Trophoblast cell (in vitro differentiated cells and primary cell): ENCODE data around the gene ZBTB44.
A peak's percentile ranks its signal among the peaks of the same experiment; 100 is the strongest.

Experiments used
- DNase-seq, 2 donors: peaks; one replicate each; pipeline ENCODE4 v3.0.0-alpha.2; 2016
- H2AFZ ChIP-seq: 2 replicates; pipeline ENCODE4 v1.6.1; 2013; ENCODE audit warnings: low read length, moderate library complexity, mild to moderate bottlenecking; ENCODE audit not compliant: insufficient read depth, poor library complexity
- H2AK5ac ChIP-seq: 2 replicates; pipeline ENCODE4 v1.6.1; 2013; ENCODE audit warnings: mild to moderate bottlenecking, low read length
- H2BK120ac ChIP-seq: 2 replicates; pipeline ENCODE4 v1.6.1; 2013; ENCODE audit warnings: low read length, mild to moderate bottlenecking, moderate library complexity; ENCODE audit not compliant: insufficient read depth, poor library complexity
- H2BK12ac ChIP-seq: 2 replicates; pipeline ENCODE4 v1.6.1; 2013; ENCODE audit warnings: mild to moderate bottlenecking, low read length, moderate library complexity
- H2BK5ac ChIP-seq: 2 replicates; pipeline ENCODE4 v1.6.1; 2013; ENCODE audit warnings: low read length, low read depth, moderate library complexity, mild to moderate bottlenecking; ENCODE audit not compliant: poor library complexity
- H3K14ac ChIP-seq: 2 replicates; pipeline ENCODE4 v1.6.1; 2013; ENCODE audit warnings: mild to moderate bottlenecking, low read length
- H3K18ac ChIP-seq: 2 replicates; pipeline ENCODE4 v1.6.1; 2013; ENCODE audit warnings: mild to moderate bottlenecking, low read length
- H3K23ac ChIP-seq: 2 replicates; pipeline ENCODE4 v1.6.1; 2013; ENCODE audit warnings: low read length
- H3K27ac ChIP-seq: 2 replicates; pipeline ENCODE4 v1.5.1; 2013; ENCODE audit warnings: low read depth, mild to moderate bottlenecking, inconsistent platforms, low read length, moderate library complexity
- H3K27me3 ChIP-seq: 2 replicates; pipeline ENCODE4 v1.6.1; 2013; ENCODE audit warnings: inconsistent platforms, mild to moderate bottlenecking, low read length, moderate library complexity; ENCODE audit not compliant: insufficient read depth
- H3K36me3 ChIP-seq, 2 experiments: 1 replicate in 1 of 2; 2 replicates in 1 of 2; pipeline ENCODE4 v1.6.1; 2013; ENCODE audit warnings: low read length in 2 of 2, mild to moderate bottlenecking in 2 of 2, moderate library complexity in 1 of 2; ENCODE audit not compliant: insufficient read depth in 2 of 2, control insufficient read depth in 1 of 2
- H3K4ac ChIP-seq: 2 replicates; pipeline ENCODE4 v1.6.1; 2013; ENCODE audit warnings: low read depth, mild to moderate bottlenecking, low read length, moderate library complexity
- H3K4me1 ChIP-seq, 2 experiments: 1 replicate in 1 of 2; 2 replicates in 1 of 2; pipeline ENCODE4 v1.6.1; 2013; ENCODE audit warnings: low read length in 2 of 2, mild to moderate bottlenecking in 2 of 2, moderate library complexity in 1 of 2; ENCODE audit not compliant: insufficient read depth in 2 of 2, control insufficient read depth in 1 of 2
- H3K4me2 ChIP-seq: 2 replicates; pipeline ENCODE4 v1.6.1; 2013; ENCODE audit warnings: inconsistent platforms, mild to moderate bottlenecking, low read length, moderate library complexity
- H3K4me3 ChIP-seq: 2 replicates; pipeline ENCODE4 v1.5.1; 2013; ENCODE audit warnings: mild to moderate bottlenecking, low read depth, low read length, inconsistent platforms
- H3K79me1 ChIP-seq: one replicate; pipeline ENCODE4 v1.6.1; 2013; ENCODE audit warnings: low read length
- H3K79me2 ChIP-seq: 2 replicates; pipeline ENCODE4 v1.6.1; 2013; ENCODE audit warnings: low read length, mild to moderate bottlenecking; ENCODE audit not compliant: control insufficient read depth, insufficient read depth, poor library complexity
- H3K9ac ChIP-seq: 2 replicates; pipeline ENCODE4 v1.6.1; 2013; ENCODE audit warnings: mild to moderate bottlenecking, low read length
- H3K9me3 ChIP-seq: 2 replicates; pipeline ENCODE4 v1.6.1; 2013; ENCODE audit warnings: low read depth, mild to moderate bottlenecking, control low read depth, inconsistent platforms, low read length; ENCODE audit not compliant: insufficient read depth
- H4K12ac ChIP-seq: 2 replicates; pipeline ENCODE4 v1.6.1; 2013; ENCODE audit warnings: low read depth, mild to moderate bottlenecking, low read length, moderate library complexity
- H4K8ac ChIP-seq: 2 replicates; pipeline ENCODE4 v1.6.1; 2013; ENCODE audit warnings: low read depth, mild to moderate bottlenecking, low read length, moderate library complexity
- H4K91ac ChIP-seq: one replicate; pipeline ENCODE4 v1.6.1; 2013; ENCODE audit warnings: low read depth, mild to moderate bottlenecking, low read length, moderate library complexity
- WGBS: extraction: QIAGEN DNeasy Blood & Tissue Kit; methylation state at CpG from one replicate; pipeline ENCODE4 v1.1.7; 2013; ENCODE audit warnings: missing lambda C conversion rate; ENCODE audit not compliant: insufficient read length, insufficient coverage; ENCODE audit errors: extremely low coverage; 5-methylcytosine and 5-hydroxymethylcytosine counted together

Gene ZBTB44

DNA sequence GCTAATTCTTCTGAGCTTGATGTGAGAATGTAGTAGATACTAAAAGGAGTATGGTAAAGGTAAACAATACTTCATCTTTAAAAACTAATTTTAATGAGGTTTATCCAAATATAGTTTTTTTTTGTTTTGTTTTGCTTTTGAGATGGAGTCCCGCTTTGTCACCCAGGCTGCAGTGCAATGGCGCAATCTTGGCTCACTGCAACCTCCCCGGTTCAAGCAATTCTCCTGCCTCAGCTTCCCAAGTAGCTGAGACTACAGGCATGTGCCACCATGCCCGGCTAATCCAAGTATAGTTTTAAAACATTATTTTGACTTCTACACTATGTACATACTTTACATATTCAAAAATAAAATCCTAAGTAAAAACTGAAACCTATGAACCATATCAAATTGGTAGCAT, 4.1 kb downstream of the ZBTB44 start:
- no CpG with 5 or more reads among the region's 4 CpGs for WGBS
- Histone ChIP-seq H4K12ac (no peak overlapping the region), H4K91ac (no peak overlapping the region), H3K4me2 (no peak overlapping the region), H3K4me3 (no peak overlapping the region), H2BK120ac (no peak overlapping the region), H3K14ac (no peak overlapping the region), H2BK12ac (no peak overlapping the region), H3K23ac (no peak overlapping the region), H3K27me3 (no peaks in the 10 kb centered on the region), H3K79me1 (peaks cover 11% of the 10 kb centered on the region), H2AK5ac (no peak overlapping the region), H2AFZ (no peak overlapping the region), H3K9me3 (peaks cover 2% of the 10 kb centered on the region), H2BK5ac (no peak overlapping the region), H3K79me2 (peaks cover 7% of the 10 kb centered on the region), H3K9ac (no peak overlapping the region), H3K4me1 (peaks cover 7 to 11% of the 10 kb centered on the region in 2 experiments), H3K36me3 (no peaks in the 10 kb centered on the region), H3K18ac (no peak overlapping the region), H3K27ac (no peak overlapping the region), H3K4ac (no peak overlapping the region), H4K8ac (no peak overlapping the region)
- DNase-seq: no peak

DNA sequence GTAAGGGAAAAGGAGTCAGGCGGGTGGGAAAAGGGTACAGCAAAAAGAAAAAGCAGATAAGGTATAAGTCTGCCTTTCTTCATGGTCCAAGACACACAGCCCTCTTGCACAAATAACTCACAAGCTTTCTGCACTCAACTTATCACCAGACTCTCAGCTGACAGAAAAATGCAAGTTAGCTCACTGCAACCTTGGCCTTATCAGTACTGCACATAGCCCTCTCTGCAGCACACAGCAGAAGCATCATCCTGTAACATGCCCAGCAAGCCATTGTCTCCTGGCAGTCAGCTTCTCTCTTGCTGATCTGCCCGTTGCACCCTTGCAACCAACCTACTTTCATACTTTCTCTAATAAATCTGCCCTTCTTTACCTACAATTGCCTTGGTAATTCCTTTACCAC, 5.8 kb downstream of the ZBTB44 start:
- Histone ChIP-seq H3K14ac (no peak overlapping the region), H2BK12ac (no peak overlapping the region), H3K23ac (no peak overlapping the region), H2BK5ac (no peak overlapping the region), H3K36me3 (no peaks in the 10 kb centered on the region), H3K9me3 (peaks cover 2% of the 10 kb centered on the region), H3K27ac (no peak overlapping the region), H3K79me1 (peaks cover under 1% of the 10 kb centered on the region), H3K4me1 (peaks cover 0 to 4% of the 10 kb centered on the region in 2 experiments), H2AFZ (no peak overlapping the region), H3K79me2 (peaks cover under 1% of the 10 kb centered on the region), H3K27me3 (no peaks in the 10 kb centered on the region), H4K12ac (no peak overlapping the region), H4K91ac (no peak overlapping the region), H2BK120ac (no peak overlapping the region), H3K18ac (no peak overlapping the region), H3K4me2 (no peak overlapping the region), H3K4me3 (no peak overlapping the region), H3K4ac (no peak overlapping the region), H4K8ac (no peak overlapping the region), H3K9ac (no peak overlapping the region), H2AK5ac (no peak overlapping the region)
- DNase-seq: peak in 1 of 2 donors; percentile 15
- no CpG with 5 or more reads among the region's 2 CpGs for WGBS

DNA sequence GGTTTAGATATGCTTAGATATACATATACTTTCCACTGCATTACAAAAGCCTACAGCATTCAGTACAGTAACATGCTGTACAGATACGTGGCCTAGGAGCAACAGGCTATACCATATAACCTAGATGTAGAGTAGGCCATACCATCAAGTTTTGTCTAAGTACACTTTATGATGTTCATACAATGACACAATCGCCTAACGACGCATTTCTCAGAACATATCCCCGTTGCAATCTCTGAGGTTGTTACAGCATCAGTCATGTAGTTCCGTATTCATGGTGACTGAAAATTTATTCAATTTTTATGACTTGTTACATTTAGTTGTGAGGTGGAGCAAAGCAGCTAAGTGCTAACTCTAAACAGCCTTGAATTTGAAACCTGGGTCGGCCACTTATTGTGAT, 6.7 kb downstream of the ZBTB44 start:
- Histone ChIP-seq H4K8ac (no peak overlapping the region), H3K79me1 (no peaks in the 10 kb centered on the region), H3K36me3 (no peaks in the 10 kb centered on the region), H3K9me3 (peaks cover 2% of the 10 kb centered on the region), H3K79me2 (no peaks in the 10 kb centered on the region), H3K27me3 (no peaks in the 10 kb centered on the region), H3K9ac (no peak overlapping the region), H3K4ac (no peak overlapping the region), H3K18ac (no peak overlapping the region), H3K23ac (no peak overlapping the region), H3K27ac (no peak overlapping the region), H2AFZ (no peak overlapping the region), H3K4me3 (no peak overlapping the region), H2BK5ac (no peak overlapping the region), H4K12ac (no peak overlapping the region), H2BK120ac (no peak overlapping the region), H3K14ac (no peak overlapping the region), H2BK12ac (no peak overlapping the region), H4K91ac (no peak overlapping the region), H3K4me2 (no peak overlapping the region), H3K4me1 (peaks cover 0 to 4% of the 10 kb centered on the region in 2 experiments), H2AK5ac (no peak overlapping the region)
- no CpG with 5 or more reads among the region's 7 CpGs for WGBS
- DNase-seq: no peak

DNA sequence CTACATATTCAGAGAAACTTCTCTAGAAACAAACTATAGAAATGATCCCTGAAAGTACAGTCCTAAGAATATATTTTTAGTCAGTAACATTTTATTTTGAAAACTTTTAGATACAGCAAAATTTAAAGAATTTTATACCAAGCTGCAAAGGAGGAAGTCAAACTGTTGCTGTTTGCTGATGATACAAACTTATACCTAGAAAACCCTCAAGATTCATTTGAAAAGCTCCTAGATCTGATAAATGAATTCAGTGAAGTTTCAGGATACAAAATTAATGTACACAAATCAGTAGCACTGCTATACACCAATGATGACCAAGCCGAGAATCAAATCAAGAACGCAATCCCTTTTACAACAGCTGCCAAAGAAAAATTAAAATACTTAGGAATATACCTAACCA, 10.1 kb downstream of the ZBTB44 start:
- H3K4me1 ChIP-seq: no peaks in the 10 kb centered on the region
- H2AFZ ChIP-seq: no peak overlapping the region
- no peak overlapping the region for H3K18ac ChIP-seq
- H3K9me3 ChIP-seq: peaks cover 2% of the 10 kb centered on the region
- WGBS: no CpG with 5 or more reads among the region's 2 CpGs
- no peak overlapping the region for H2AK5ac ChIP-seq
- H2BK12ac ChIP-seq: no peak overlapping the region
- no peak overlapping the region for H2BK5ac ChIP-seq
- no peaks in the 10 kb centered on the region for H3K27me3 ChIP-seq
- H3K9ac ChIP-seq: no peak overlapping the region
- peaks cover 0 to 2% of the 10 kb centered on the region in 2 experiments for H3K36me3 ChIP-seq
- DNase-seq: no peak
- H3K4me3 ChIP-seq: no peak overlapping the region
- no peak overlapping the region for H3K27ac ChIP-seq
- H4K8ac ChIP-seq: no peak overlapping the region
- H3K14ac ChIP-seq: no peak overlapping the region
- H3K4ac ChIP-seq: no peak overlapping the region
- H3K79me2 ChIP-seq: no peaks in the 10 kb centered on the region
- no peak overlapping the region for H4K12ac ChIP-seq
- no peak overlapping the region for H3K23ac ChIP-seq
- H3K79me1 ChIP-seq: no peaks in the 10 kb centered on the region
- H2BK120ac ChIP-seq: no peak overlapping the region
- no peak overlapping the region for H4K91ac ChIP-seq
- no peak overlapping the region for H3K4me2 ChIP-seq
